ENCODE results near the gene MX2. TPM values are rescaled to one million over a fixed set of nuclear protein-coding genes. Genes with fewer than 3 reads are reported as not detected.

Gene MX2
- total RNA-seq, 2 donors from 2014 or later: 1.7 to 4.9 TPM

DNA sequence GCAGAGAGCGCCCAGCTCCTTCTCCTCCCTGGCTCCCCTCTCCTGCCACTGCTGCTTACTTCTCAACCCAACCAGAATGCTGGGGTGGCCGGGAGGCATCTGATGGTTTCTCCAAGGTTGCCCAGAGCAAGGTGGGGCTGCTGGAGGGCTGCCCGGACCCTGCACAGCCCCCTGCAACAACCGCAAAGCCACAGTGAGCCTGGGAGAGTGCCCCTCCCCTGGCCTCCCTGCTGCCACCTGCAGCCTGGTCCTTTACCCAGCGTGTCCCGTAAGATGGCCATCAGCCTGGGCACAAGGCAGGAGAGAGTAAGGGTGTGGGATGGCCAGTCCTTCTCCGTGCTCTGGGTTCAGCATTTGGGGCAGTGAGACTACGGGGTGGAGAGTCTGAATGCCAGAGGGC lies 17.0 kb downstream of the MX2 start:
- 82% methylated on average over 7 of the region's 8 CpGs for WGBS
- TF ChIP-seq, protein P1, sequence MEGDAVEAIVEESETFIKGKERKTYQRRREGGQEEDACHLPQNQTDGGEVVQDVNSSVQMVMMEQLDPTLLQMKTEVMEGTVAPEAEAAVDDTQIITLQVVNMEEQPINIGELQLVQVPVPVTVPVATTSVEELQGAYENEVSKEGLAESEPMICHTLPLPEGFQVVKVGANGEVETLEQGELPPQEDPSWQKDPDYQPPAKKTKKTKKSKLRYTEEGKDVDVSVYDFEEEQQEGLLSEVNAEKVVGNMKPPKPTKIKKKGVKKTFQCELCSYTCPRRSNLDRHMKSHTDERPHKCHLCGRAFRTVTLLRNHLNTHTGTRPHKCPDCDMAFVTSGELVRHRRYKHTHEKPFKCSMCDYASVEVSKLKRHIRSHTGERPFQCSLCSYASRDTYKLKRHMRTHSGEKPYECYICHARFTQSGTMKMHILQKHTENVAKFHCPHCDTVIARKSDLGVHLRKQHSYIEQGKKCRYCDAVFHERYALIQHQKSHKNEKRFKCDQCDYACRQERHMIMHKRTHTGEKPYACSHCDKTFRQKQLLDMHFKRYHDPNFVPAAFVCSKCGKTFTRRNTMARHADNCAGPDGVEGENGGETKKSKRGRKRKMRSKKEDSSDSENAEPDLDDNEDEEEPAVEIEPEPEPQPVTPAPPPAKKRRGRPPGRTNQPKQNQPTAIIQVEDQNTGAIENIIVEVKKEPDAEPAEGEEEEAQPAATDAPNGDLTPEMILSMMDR (IDR thresholded peaks at IDR 0.05): no peak
- TF ChIP-seq POLR2A (IDR thresholded peaks at IDR 0.05) (no peak), POLR2AphosphoS5 (IDR thresholded peaks at IDR 0.05) (no peak)
- Histone ChIP-seq H3K27me3 (replicated peaks; ENCODE audit: insufficient read depth) (no peaks in the 10 kb centered on the region), H3K4me1 (replicated peaks) (no peaks in the 10 kb centered on the region), H3K36me3 (no peaks in the 10 kb centered on the region), H3K4me3 (no peak overlapping the region), H3K9me3 (no peaks in the 10 kb centered on the region), H3K27ac (no peak overlapping the region)
- no peak for DNase-seq (ENCODE audit: low spot score)
- intact Hi-C loops (cut with DNase I): no loop called here

DNA sequence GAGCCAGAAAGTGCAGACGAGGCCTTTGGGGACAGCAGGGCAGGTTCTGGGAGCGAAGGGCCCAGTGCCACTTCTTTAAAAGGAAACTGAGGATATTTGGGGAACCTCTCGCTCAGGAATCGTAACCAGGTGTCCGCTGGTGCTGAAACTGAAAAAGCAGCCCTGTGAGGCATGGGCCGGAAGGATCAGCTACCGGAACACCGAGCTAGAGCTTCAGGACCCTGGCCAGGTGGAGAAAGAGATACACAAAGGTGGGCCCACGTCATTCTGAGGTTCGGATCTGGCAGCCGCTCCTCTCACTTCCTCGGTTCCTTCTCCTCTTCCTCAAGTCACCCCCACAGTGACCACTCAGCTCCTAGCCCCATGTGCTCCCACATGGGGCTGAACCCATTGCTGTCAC lies 18.1 kb downstream of the MX2 start:
- no peak for DNase-seq (ENCODE audit: low spot score)

GRCh38 chr21:41381731-41382130 lies 19.9 kb downstream of the MX2 start:
- Histone ChIP-seq H3K27me3 (replicated peaks; ENCODE audit: insufficient read depth) (no peaks in the 10 kb centered on the region), H3K27ac (no peak overlapping the region), H3K4me3 (no peak overlapping the region), H3K4me1 (replicated peaks) (no peaks in the 10 kb centered on the region), H3K36me3 (no peaks in the 10 kb centered on the region), H3K9me3 (no peaks in the 10 kb centered on the region)
- DNase-seq (ENCODE audit: low spot score): no peak
- intact Hi-C loops (cut with DNase I): no loop called here
- TF ChIP-seq POLR2AphosphoS5 (IDR thresholded peaks at IDR 0.05) (no peak), POLR2A (IDR thresholded peaks at IDR 0.05) (no peak)
- TF ChIP-seq, protein P1 (IDR thresholded peaks at IDR 0.05): no peak

More for the DNA sequence above, 18.1 kb downstream of the MX2 start:
- Histone ChIP-seq H3K4me3 (no peak overlapping the region), H3K36me3 (no peaks in the 10 kb centered on the region), H3K9me3 (no peaks in the 10 kb centered on the region), H3K27ac (no peak overlapping the region), H3K27me3 (replicated peaks; ENCODE audit: insufficient read depth) (no peaks in the 10 kb centered on the region), H3K4me1 (replicated peaks) (no peaks in the 10 kb centered on the region)
- TF ChIP-seq POLR2AphosphoS5 (IDR thresholded peaks at IDR 0.05) (no peak), POLR2A (IDR thresholded peaks at IDR 0.05) (no peak)
- TF ChIP-seq, protein P1 (IDR thresholded peaks at IDR 0.05): no peak
- intact Hi-C loops (cut with DNase I): no loop called here
- WGBS: 95% methylated on average over 12 of the region's 12 CpGs

GRCh38 chr21:41387042-41387819 lies 25.4 kb downstream of the MX2 start:
- Histone ChIP-seq H3K9me3 (no peaks in the 10 kb centered on the region), H3K4me1 (replicated peaks) (no peaks in the 10 kb centered on the region), H3K36me3 (no peaks in the 10 kb centered on the region), H3K27me3 (replicated peaks; ENCODE audit: insufficient read depth) (no peaks in the 10 kb centered on the region), H3K4me3 (no peak overlapping the region), H3K27ac (no peak overlapping the region)
- intact Hi-C loops (cut with DNase I): no loop called here
- 92% methylated on average over 14 of the region's 14 CpGs for WGBS
- TF ChIP-seq, protein P1 (IDR thresholded peaks at IDR 0.05): no peak
- TF ChIP-seq POLR2AphosphoS5 (IDR thresholded peaks at IDR 0.05): no peak
- no peak for TF ChIP-seq POLR2A (IDR thresholded peaks at IDR 0.05)
- DNase-seq (ENCODE audit: low spot score): no peak

DNA sequence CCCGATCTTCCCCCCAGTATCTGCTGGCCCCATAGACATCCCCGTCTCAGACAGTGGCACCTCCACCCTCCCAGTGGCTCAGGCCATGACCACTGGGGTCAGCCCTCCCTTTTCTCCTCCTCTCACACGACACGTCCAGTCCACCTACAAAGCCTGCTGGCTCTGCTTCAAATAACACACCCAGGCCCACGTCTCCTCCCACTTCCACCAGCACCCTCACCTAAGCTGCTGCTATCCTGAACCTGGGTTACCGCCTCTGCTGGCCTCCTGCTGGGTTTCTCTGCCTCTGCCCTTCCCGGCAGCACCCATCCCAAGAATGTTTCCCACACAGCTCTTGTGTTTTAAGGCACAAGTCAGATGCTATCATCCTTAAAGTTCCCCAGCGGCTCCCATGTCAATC lies 26.0 kb downstream of the MX2 start:
- Histone ChIP-seq H3K27me3 (replicated peaks; ENCODE audit: insufficient read depth) (no peaks in the 10 kb centered on the region), H3K4me3 (no peak overlapping the region), H3K9me3 (no peaks in the 10 kb centered on the region), H3K27ac (no peak overlapping the region), H3K36me3 (no peaks in the 10 kb centered on the region), H3K4me1 (replicated peaks) (no peaks in the 10 kb centered on the region)
- DNase-seq (ENCODE audit: low spot score): no peak
- 79% methylated on average over 8 of the region's 8 CpGs for WGBS
- TF ChIP-seq, protein P1 (IDR thresholded peaks at IDR 0.05): no peak
- no peak for TF ChIP-seq POLR2A (IDR thresholded peaks at IDR 0.05)
- no peak for TF ChIP-seq POLR2AphosphoS5 (IDR thresholded peaks at IDR 0.05)
- intact Hi-C loops (cut with DNase I): no loop called here
